Activated B cell treated with CpG ODN at 0.5 μM for 24 hours (primary cell): ENCODE data around the gene LIMK2. TPM values are rescaled to one million over a fixed set of nuclear protein-coding genes. Genes with fewer than 3 reads are reported as not detected.
A peak's percentile ranks its signal among the peaks of the same experiment; 100 is the strongest.

Source experiments
- ATAC-seq: fragments of 200-7000 bp; cut with Tn5 transposase; one replicate; pipeline ENCODE4 v1.10.0; 2021; ENCODE audit warnings: low read depth, mild to moderate bottlenecking, moderate library complexity
- CTCF ChIA-PET: fragments of 350-600 bp; sonication (Branson Sonifier 250); formaldehyde crosslinking; loops from one replicate; lab custom pipeline; 2021; ENCODE audit warnings: antibody characterized with exemption; lab: Charles Lee
- POLR2A ChIA-PET: fragments of 350-600 bp; sonication (Branson Sonifier 250); formaldehyde crosslinking; loops from one replicate; lab custom pipeline; 2021; ENCODE audit warnings: antibody characterized with exemption; lab: Charles Lee
- DNase-seq: peaks from one replicate; pipeline ENCODE4 v3.0.0; 2022
- H3K27ac Mint-ChIP-seq: one replicate; pipeline ENCODE4 v1.8.0; 2020; ENCODE audit warnings: mixed read lengths
- H3K27me3 Mint-ChIP-seq: one replicate; pipeline ENCODE4 v1.8.0; 2021; ENCODE audit warnings: mixed read lengths
- H3K36me3 Mint-ChIP-seq: one replicate; pipeline ENCODE4 v1.8.0; 2021; ENCODE audit warnings: low read depth, mixed read lengths
- H3K4me1 Mint-ChIP-seq: one replicate; pipeline ENCODE4 v1.8.0; 2021; ENCODE audit warnings: mixed read lengths
- H3K4me3 Mint-ChIP-seq: one replicate; pipeline ENCODE4 v1.8.0; 2020; ENCODE audit warnings: mild to moderate bottlenecking, mixed read lengths
- H3K9me3 Mint-ChIP-seq: one replicate; pipeline ENCODE4 v1.8.0; 2020; ENCODE audit warnings: mixed read lengths
- intact Hi-C: fragments of 100-400 bp; cut with micrococcal nuclease; formaldehyde crosslinking; loops from one replicate; pipeline ENCODE4 v1.15.1; 2024
- total RNA-seq: library from RNA; stranded (reverse); gene quantifications from 2 replicates; pipeline ENCODE4 v1.2.3, GENCODE V29; 2022
- TF ChIP-seq, protein P1 (sequence below): fragments of 200-600 bp; IDR thresholded peaks from one replicate; pipeline ENCODE4 v1.8.0; 2022; ENCODE audit warnings: antibody characterized with exemption, mild to moderate bottlenecking

The LIMK2 gene
- total RNA-seq, 1 donor from 2014 or later = 17.7 TPM

DNA sequence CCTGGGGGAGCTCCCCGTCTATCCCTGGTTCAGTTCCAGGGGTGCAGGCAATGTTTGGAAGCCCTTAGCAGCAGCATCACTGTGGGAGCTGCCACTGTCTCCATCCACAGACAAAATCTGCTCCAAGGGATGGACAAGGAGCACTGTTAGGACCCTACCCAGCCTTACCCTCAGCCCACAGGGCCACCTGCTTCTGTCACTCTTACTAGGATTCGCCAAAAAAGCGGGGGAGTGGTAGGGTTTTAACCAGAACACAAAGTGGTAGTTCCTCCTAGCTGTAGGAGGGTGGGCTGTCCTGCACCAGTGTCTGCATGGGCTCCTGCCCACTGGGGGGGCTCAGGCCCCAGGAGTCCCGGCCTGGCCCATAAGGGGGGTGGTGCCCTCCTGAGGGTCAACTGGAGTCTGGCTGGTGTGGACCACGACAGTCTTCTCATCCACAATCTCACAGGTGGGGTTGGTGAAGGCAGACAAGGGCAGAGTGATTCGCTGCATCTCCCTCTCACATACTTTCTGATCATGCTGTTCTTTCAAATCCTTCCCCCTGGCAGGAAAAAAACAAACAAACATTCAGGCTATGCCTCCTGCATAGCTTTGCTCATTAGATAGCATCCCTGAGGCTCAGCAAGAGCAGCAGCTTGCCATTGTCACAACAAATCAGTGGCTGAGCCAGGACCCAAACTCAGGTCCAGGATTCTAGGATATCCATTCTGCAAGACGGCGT is 70.8 kb downstream of the LIMK2 start:
- no peaks in the 10 kb centered on the region for H3K27me3 Mint-ChIP-seq
- POLR2A ChIA-PET = interaction anchor here (0.7 kb wide), 1 partner anchor 21 kb away, joined by 3 read pairs; no protein-coding TSS in a partner anchor
- intact Hi-C loops = no loop called here

GRCh38 chr22:31284281-31285155 is 72.4 kb downstream of the LIMK2 start:
- no peaks in the 10 kb centered on the region for H3K9me3 Mint-ChIP-seq
- CTCF ChIA-PET = interaction anchor here (0.9 to 2.9 kb wide), 3 partner anchors 12 to 35 kb away, joined by 4 to 12 read pairs (median 5); no protein-coding TSS in a partner anchor
- H3K4me3 Mint-ChIP-seq = no peak overlapping the region
- H3K36me3 Mint-ChIP-seq = peaks cover 75% of the 10 kb centered on the region
- TF ChIP-seq, protein P1, sequence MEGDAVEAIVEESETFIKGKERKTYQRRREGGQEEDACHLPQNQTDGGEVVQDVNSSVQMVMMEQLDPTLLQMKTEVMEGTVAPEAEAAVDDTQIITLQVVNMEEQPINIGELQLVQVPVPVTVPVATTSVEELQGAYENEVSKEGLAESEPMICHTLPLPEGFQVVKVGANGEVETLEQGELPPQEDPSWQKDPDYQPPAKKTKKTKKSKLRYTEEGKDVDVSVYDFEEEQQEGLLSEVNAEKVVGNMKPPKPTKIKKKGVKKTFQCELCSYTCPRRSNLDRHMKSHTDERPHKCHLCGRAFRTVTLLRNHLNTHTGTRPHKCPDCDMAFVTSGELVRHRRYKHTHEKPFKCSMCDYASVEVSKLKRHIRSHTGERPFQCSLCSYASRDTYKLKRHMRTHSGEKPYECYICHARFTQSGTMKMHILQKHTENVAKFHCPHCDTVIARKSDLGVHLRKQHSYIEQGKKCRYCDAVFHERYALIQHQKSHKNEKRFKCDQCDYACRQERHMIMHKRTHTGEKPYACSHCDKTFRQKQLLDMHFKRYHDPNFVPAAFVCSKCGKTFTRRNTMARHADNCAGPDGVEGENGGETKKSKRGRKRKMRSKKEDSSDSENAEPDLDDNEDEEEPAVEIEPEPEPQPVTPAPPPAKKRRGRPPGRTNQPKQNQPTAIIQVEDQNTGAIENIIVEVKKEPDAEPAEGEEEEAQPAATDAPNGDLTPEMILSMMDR = no peak
- no peaks in the 10 kb centered on the region for H3K27me3 Mint-ChIP-seq
- POLR2A ChIA-PET = interaction anchor here (0.6 kb wide), 2 partner anchors 354 to 512 kb away, joined by 3 read pairs; no protein-coding TSS in a partner anchor
- peak overlapping the region; percentile 100 for H3K27ac Mint-ChIP-seq
- H3K4me1 Mint-ChIP-seq = peaks cover 52% of the 10 kb centered on the region
- ATAC-seq = no peak
- intact Hi-C loops = no loop called here
- DNase-seq = no peak

More for the DNA sequence above, 70.8 kb downstream of the LIMK2 start:
- Mint-ChIP-seq H3K4me3 (no peak overlapping the region), H3K27ac (peak overlapping the region; percentile 63), H3K4me1 (peaks cover 36% of the 10 kb centered on the region), H3K36me3 (peaks cover 83% of the 10 kb centered on the region), H3K9me3 (no peaks in the 10 kb centered on the region)
- TF ChIP-seq, protein P1 = no peak
- CTCF ChIA-PET = interaction anchor here (1.6 kb wide), 1 partner anchor 30 kb away, joined by 4 read pairs; no protein-coding TSS in a partner anchor
- DNase-seq (no peak), ATAC-seq (no peak)

DNA sequence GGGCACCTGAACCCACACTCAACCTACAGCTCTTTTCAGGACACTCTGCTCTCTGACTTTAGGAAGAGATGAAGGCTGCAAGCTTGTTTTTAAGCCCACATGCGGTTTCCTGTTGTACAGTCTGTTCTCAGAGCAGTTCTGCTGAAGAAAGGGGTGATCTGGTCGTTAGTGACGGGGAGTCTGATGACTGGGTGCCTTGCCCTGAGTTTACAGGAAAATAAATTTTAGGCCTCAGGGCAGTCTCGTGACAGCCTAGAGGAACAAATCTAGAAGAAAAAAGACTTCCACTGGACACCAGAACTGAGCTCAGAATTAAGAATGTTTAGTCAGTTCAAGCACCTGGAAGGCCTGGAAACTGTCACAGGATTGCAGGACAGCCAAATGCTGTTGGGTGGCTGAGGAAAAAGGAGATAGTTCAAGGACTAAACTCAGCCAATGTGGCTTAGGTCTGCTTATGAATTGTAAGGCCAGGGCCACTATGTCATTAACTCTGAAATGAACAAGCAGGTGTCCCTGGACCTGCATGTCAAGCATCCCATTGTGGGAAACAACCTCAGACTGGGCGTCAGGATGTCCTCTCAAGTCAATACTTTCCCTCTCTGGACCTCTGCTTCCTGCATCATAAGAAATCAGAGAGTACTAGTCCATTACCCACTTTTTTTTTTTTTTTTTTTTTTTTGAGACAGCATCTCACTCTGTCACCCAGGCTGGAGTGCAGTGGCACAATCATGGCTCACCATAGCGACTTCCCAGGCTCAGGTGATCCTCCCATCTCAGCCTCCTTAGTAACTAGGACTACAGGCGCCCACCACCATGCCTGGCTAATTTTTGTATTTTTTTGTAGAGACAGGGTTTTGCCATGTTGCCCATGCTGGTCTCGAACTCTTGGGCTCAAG is 74.5 kb downstream of the LIMK2 start:
- no peak for DNase-seq
- no peak overlapping the region for H3K4me3 Mint-ChIP-seq
- ChIA-PET POLR2A (interaction anchor here (0.7 to 1.1 kb wide), 7 partner anchors 14 to 318 kb away, joined by 3 to 6 read pairs (median 3); partner anchors contain the start of genes LIMK2, MORC2, PATZ1 and TUG1), CTCF (interaction anchor here (0.8 to 2.9 kb wide), 2 partner anchors 10 to 27 kb away, joined by 3 to 12 read pairs; no protein-coding TSS in a partner anchor)
- peaks cover 64% of the 10 kb centered on the region for H3K36me3 Mint-ChIP-seq
- TF ChIP-seq, protein P1 = no peak
- H3K27me3 Mint-ChIP-seq = no peaks in the 10 kb centered on the region
- peaks cover 66% of the 10 kb centered on the region for H3K4me1 Mint-ChIP-seq
- intact Hi-C loops = no loop called here
- H3K27ac Mint-ChIP-seq = peak overlapping the region; percentile 100
- ATAC-seq = no peak
- H3K9me3 Mint-ChIP-seq = no peaks in the 10 kb centered on the region

DNA sequence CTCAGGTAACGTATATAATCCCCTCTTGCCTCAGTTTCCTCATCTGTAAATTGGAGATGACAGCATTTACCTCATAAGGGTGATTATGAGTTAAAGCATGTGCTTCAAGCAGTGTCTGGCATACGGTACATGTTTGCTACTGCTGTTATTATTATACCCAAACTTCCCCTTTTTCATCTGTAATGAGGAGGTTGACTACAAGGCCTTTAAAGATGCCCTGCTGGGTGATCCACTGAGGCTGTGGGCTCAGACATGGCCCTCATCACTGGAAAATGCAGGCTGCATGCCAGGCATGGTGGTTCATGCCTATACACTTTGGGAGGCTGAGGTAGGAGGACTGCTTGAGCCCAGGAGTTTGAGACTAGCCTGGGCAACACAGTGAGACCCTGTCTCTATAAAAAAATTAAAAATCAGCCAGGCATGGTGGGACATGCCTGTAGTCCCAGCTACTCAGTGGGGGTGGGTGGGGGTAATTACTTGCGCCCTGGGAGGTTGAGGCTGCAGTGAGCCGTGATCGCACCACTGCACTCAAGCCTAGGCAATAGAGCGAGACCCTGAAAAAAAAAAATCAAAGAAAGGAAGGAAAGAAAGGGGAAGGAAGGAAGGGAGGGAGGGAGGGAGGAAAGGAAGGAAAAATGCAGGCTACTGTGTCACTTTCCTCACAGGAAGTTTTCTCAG is 75.9 kb downstream of the LIMK2 start:
- Mint-ChIP-seq H3K27me3 (no peaks in the 10 kb centered on the region), H3K4me3 (peak overlapping the region; percentile 62), H3K4me1 (peaks cover 76% of the 10 kb centered on the region), H3K36me3 (peaks cover 55% of the 10 kb centered on the region), H3K27ac (peak overlapping the region; percentile 100), H3K9me3 (no peaks in the 10 kb centered on the region)
- TF ChIP-seq, protein P1 = no peak
- POLR2A ChIA-PET = interaction anchor here (0.6 to 1.7 kb wide), 5 partner anchors 25 to 358 kb away, joined by 3 to 9 read pairs (median 3); partner anchors contain the start of gene PATZ1
- intact Hi-C loops = no loop called here
- CTCF ChIA-PET = interaction anchor here (1.8 kb wide), 1 partner anchor 15 kb away, joined by 6 read pairs; no protein-coding TSS in a partner anchor
- no peak for DNase-seq
- peak; percentile 12 for ATAC-seq
